GM23338 (cell line): ENCODE data around the gene BLVRA. TPM values are rescaled to one million over a fixed set of nuclear protein-coding genes. Genes with fewer than 3 reads are reported as not detected.

Experiments used
- ATAC-seq: fragments of 200-7000 bp; cut with Tn5 transposase; 3 replicates; pipeline ENCODE4 v1.9.1; 2020
- DNase-seq: peaks from one replicate; pipeline ENCODE4 v3.0.0-alpha.2; 2015; ENCODE audit warnings: low spot score
- H2AFZ ChIP-seq: fragments of 200-600 bp; sonication (generic); 2 replicates; pipeline ENCODE4 v1.8.0; 2016; ENCODE audit warnings: antibody characterized with exemption, mild to moderate bottlenecking, moderate library complexity
- H3F3A ChIP-seq: fragments of 200-600 bp; sonication (generic); replicated peaks from 2 replicates; pipeline ENCODE4 v1.8.0; 2017; ENCODE audit warnings: antibody characterized with exemption, mixed run types, low read depth
- H3K27ac ChIP-seq: fragments of 200-600 bp; sonication (generic); 2 replicates; pipeline ENCODE4 v1.6.1; 2016; ENCODE audit warnings: low read depth
- H3K27me3 ChIP-seq: fragments of 200-600 bp; sonication (generic); 2 replicates; pipeline ENCODE4 v1.8.0; 2016; ENCODE audit warnings: mild to moderate bottlenecking, mixed run types, moderate library complexity; ENCODE audit not compliant: insufficient read depth
- H3K36me3 ChIP-seq: fragments of 200-600 bp; sonication (generic); 2 replicates; pipeline ENCODE4 v1.8.0; 2016; ENCODE audit warnings: mild to moderate bottlenecking; ENCODE audit not compliant: insufficient read depth
- H3K4me1 ChIP-seq: fragments of 200-600 bp; sonication (generic); 2 replicates; pipeline ENCODE4 v1.8.0; 2016; ENCODE audit warnings: mild to moderate bottlenecking, moderate library complexity; ENCODE audit not compliant: insufficient read depth
- H3K4me2 ChIP-seq: fragments of 200-600 bp; sonication (generic); 2 replicates; pipeline ENCODE4 v1.7.1; 2017; ENCODE audit warnings: mixed run types
- H3K4me3 ChIP-seq: fragments of 200-600 bp; sonication (generic); 2 replicates; pipeline ENCODE4 v1.6.1; 2016; ENCODE audit warnings: mixed run types
- H3K79me2 ChIP-seq: fragments of 200-600 bp; sonication (generic); replicated peaks from 2 replicates; pipeline ENCODE4 v1.8.0; 2017; ENCODE audit warnings: mild to moderate bottlenecking; ENCODE audit not compliant: insufficient read depth
- H3K9me2 ChIP-seq: fragments of 200-600 bp; sonication (generic); 2 replicates; pipeline ENCODE4 v1.8.0; 2017; ENCODE audit not compliant: insufficient read depth
- H4K20me1 ChIP-seq: fragments of 200-600 bp; sonication (generic); replicated peaks from 2 replicates; pipeline ENCODE4 v1.8.0; 2017; ENCODE audit warnings: mild to moderate bottlenecking; ENCODE audit not compliant: insufficient read depth
- H3K27ac Mint-ChIP-seq: 2 replicates; pipeline ENCODE4 v1.8.0; 2020; ENCODE audit warnings: inconsistent platforms, mild to moderate bottlenecking, moderate library complexity, mixed read lengths
- H3K27me3 Mint-ChIP-seq: 3 replicates; pipeline ENCODE4 v1.8.0; 2022; ENCODE audit warnings: low read depth, mild to moderate bottlenecking, moderate library complexity, mixed read lengths, inconsistent platforms; ENCODE audit not compliant: insufficient read depth, poor library complexity
- H3K36me3 Mint-ChIP-seq: 3 replicates; pipeline ENCODE4 v1.8.0; 2021; ENCODE audit warnings: low read depth, mild to moderate bottlenecking, inconsistent platforms, moderate library complexity, mixed read lengths
- H3K4me1 Mint-ChIP-seq: 3 replicates; pipeline ENCODE4 v1.8.0; 2020; ENCODE audit warnings: mild to moderate bottlenecking, inconsistent platforms, mixed read lengths
- H3K4me3 Mint-ChIP-seq: 3 replicates; pipeline ENCODE4 v1.8.0; 2021; ENCODE audit warnings: moderate library complexity, mild to moderate bottlenecking, inconsistent platforms, mixed read lengths
- H3K9me3 Mint-ChIP-seq: 3 replicates; pipeline ENCODE4 v1.8.0; 2020; ENCODE audit warnings: moderate library complexity, mild to moderate bottlenecking, inconsistent platforms, mixed read lengths
- EZH2 ChIP-seq: fragments of 200-600 bp; sonication (generic); IDR thresholded peaks from one replicate; pipeline ENCODE4 v1.8.0; 2017; ENCODE audit warnings: antibody characterized with exemption, mild to moderate bottlenecking, low read depth; ENCODE audit not compliant: unreplicated experiment
- NANOG ChIP-seq: IDR thresholded peaks from 2 replicates; pipeline ENCODE4 v1.6.1; 2016; ENCODE audit warnings: antibody characterized with exemption, borderline replicate concordance
- STAT1 ChIP-seq: IDR thresholded peaks from one replicate; pipeline ENCODE4 v1.6.1; 2016; ENCODE audit warnings: antibody characterized with exemption; ENCODE audit not compliant: unreplicated experiment
- ZNF114 ChIP-seq: fragments of 250-450 bp; sonication (Bioruptor Pico); IDR thresholded peaks from 2 replicates; pipeline ENCODE4 v1.5.0; 2020; ENCODE audit warnings: mild to moderate bottlenecking, moderate library complexity
- ZNF331 ChIP-seq: fragments of 250-450 bp; sonication (Bioruptor Pico); IDR thresholded peaks from 2 replicates; pipeline ENCODE4 v1.5.0; 2020; ENCODE audit warnings: low read depth, mild to moderate bottlenecking, moderate library complexity
- ZNF462 ChIP-seq: fragments of 250-450 bp; sonication (Bioruptor Pico); IDR thresholded peaks from 2 replicates; pipeline ENCODE4 v1.5.0; 2020; ENCODE audit warnings: mild to moderate bottlenecking, moderate library complexity
- polyA plus RNA-seq: library from polyadenylated mRNA; unstranded; fragments of >200 nt; fragmentation: Nextera tagmentation; extraction: Ambion mirVana; gene quantifications from 2 replicates; pipeline ENCODE4 v1.2.1, GENCODE V29; 2016
- total RNA-seq: library from RNA; depleted of rRNA; stranded (reverse); fragments of >200 nt; shearing (Covaris generic); gene quantifications from 2 replicates; pipeline ENCODE4 v1.2.3, GENCODE V29; 2014
- TF ChIP-seq, protein P1 (sequence below): IDR thresholded peaks from 2 replicates; pipeline ENCODE4 v1.6.1; 2016; ENCODE audit warnings: antibody characterized with exemption

The BLVRA gene
- total and polyA plus RNA-seq, 2 experiments from 2014 or later: 17.0 to 46.5 TPM

- TF ChIP-seq, protein P1, sequence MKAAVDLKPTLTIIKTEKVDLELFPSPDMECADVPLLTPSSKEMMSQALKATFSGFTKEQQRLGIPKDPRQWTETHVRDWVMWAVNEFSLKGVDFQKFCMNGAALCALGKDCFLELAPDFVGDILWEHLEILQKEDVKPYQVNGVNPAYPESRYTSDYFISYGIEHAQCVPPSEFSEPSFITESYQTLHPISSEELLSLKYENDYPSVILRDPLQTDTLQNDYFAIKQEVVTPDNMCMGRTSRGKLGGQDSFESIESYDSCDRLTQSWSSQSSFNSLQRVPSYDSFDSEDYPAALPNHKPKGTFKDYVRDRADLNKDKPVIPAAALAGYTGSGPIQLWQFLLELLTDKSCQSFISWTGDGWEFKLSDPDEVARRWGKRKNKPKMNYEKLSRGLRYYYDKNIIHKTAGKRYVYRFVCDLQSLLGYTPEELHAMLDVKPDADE: no peak
- TF ChIP-seq NANOG: no peak
- no peak for TF ChIP-seq EZH2
- no peak for TF ChIP-seq STAT1
- TF ChIP-seq ZNF462 (CRISPR knock-in tag): no peak
These were observed 45.4 kb downstream of the BLVRA start (continued) for GRCh38 chr7:43803865-43804264.

- no peaks in the 10 kb centered on the region for H3F3A ChIP-seq
- H3K27ac Mint-ChIP-seq: no peak overlapping the region
- H3K36me3 ChIP-seq: peaks cover 2% of the 10 kb centered on the region; the same call in 1 of the 2 replicates
- H3K27ac ChIP-seq: no peak overlapping the region
- no peak overlapping the region for H3K4me3 ChIP-seq
- H3K9me2 ChIP-seq: no peaks in the 10 kb centered on the region
- H3K36me3 Mint-ChIP-seq: peaks cover 38% of the 10 kb centered on the region
- H3K79me2 ChIP-seq: no peaks in the 10 kb centered on the region
- H3K4me1 ChIP-seq: no peaks in the 10 kb centered on the region
- ATAC-seq (no peak), DNase-seq (no peak)
- H3K4me3 Mint-ChIP-seq: no peak overlapping the region
- peaks cover 27% of the 10 kb centered on the region for H3K9me3 Mint-ChIP-seq
- no peak overlapping the region for H2AFZ ChIP-seq
- no peaks in the 10 kb centered on the region for H4K20me1 ChIP-seq
- H3K4me2 ChIP-seq: no peak overlapping the region
- no peaks in the 10 kb centered on the region for H3K27me3 ChIP-seq
- H3K4me1 Mint-ChIP-seq: no peaks in the 10 kb centered on the region
- H3K27me3 Mint-ChIP-seq: peaks cover 5% of the 10 kb centered on the region
- TF ChIP-seq EZH2: no peak
- TF ChIP-seq, protein P1: no peak
- TF ChIP-seq ZNF331: no peak
- TF ChIP-seq NANOG: no peak
- no peak for TF ChIP-seq ZNF114
- TF ChIP-seq ZNF462 (CRISPR knock-in tag): no peak
These were observed 49.9 kb downstream of the BLVRA start for GRCh38 chr7:43808410-43808809.
